Measurements from ENCODE around the gene NKX6-2. TPM values are rescaled to one million over a fixed set of nuclear protein-coding genes. Genes with fewer than 3 reads are reported as not detected.

Gene NKX6-2
- polyA plus RNA-seq, 1 donor from 2014 or later, result not detected

- H4K20me1 ChIP-seq (ENCODE audit: insufficient read depth), result no peaks in the 10 kb centered on the region
- TF ChIP-seq EZH2 (IDR thresholded peaks at IDR 0.05; ENCODE audit: borderline replicate concordance, insufficient read depth, low read length, poor library complexity, severe bottlenecking) (no peak), POLR2AphosphoS5 (IDR thresholded peaks at IDR 0.05) (no peak), SMC3 (conservative IDR thresholded peaks at IDR 0.05; ENCODE audit: poor library complexity) (no peak), RAD21 (conservative IDR thresholded peaks at IDR 0.05) (no peak), MXI1 (conservative IDR thresholded peaks at IDR 0.05; ENCODE audit: poor library complexity, severe bottlenecking) (no peak), REST (IDR thresholded peaks at IDR 0.05; ENCODE audit: borderline replicate concordance) (no peak), EP300 (conservative IDR thresholded peaks at IDR 0.05; ENCODE audit: poor library complexity, severe bottlenecking) (no peak), CTCF (IDR thresholded peaks at IDR 0.05; ENCODE audit: poor library complexity, severe bottlenecking) (no peak), TAF1 (IDR thresholded peaks at IDR 0.05; ENCODE audit: low read depth) (no peak)
- H3K9ac ChIP-seq (ENCODE audit: low read length), result no peak overlapping the region
- no peaks in the 10 kb centered on the region for H3K27me3 ChIP-seq (ENCODE audit: insufficient read depth, low read depth, low read length)
- H3F3A ChIP-seq (ENCODE audit: insufficient read depth, low read length, poor library complexity, severe bottlenecking), result no peaks in the 10 kb centered on the region
- H3K4me3 ChIP-seq (ENCODE audit: low read length), result no peak overlapping the region
- no peaks in the 10 kb centered on the region for H3K9me2 ChIP-seq (ENCODE audit: insufficient read depth, low read length)
- H3K36me3 ChIP-seq (ENCODE audit: insufficient read depth, low read length), result no peaks in the 10 kb centered on the region
- H2AFZ ChIP-seq (ENCODE audit: low read depth, low read length), result no peak overlapping the region
- peaks cover 2% of the 10 kb centered on the region for H3K9me3 ChIP-seq (ENCODE audit: low read length)
- no peaks in the 10 kb centered on the region for H3K79me2 ChIP-seq (replicated peaks; ENCODE audit: insufficient read depth, low read length)
- H3K4me2 ChIP-seq (ENCODE audit: low read length), result no peak overlapping the region
- H3K27ac ChIP-seq (ENCODE audit: low read length), result no peak overlapping the region
Measured at GRCh38 chr10:132796846-132797245, 10.9 kb upstream of the NKX6-2 start.

GRCh38 chr10:132793871-132794849 lies 8.2 kb upstream of the NKX6-2 start:
- H3K4me3 ChIP-seq (ENCODE audit: low read length), result no peak overlapping the region
- no peak overlapping the region for H3K4me2 ChIP-seq (ENCODE audit: low read length)
- no peaks in the 10 kb centered on the region for H3K79me2 ChIP-seq (replicated peaks; ENCODE audit: insufficient read depth, low read length)
- no peaks in the 10 kb centered on the region for H4K20me1 ChIP-seq (ENCODE audit: insufficient read depth)
- no peak overlapping the region for H3K27ac ChIP-seq (ENCODE audit: low read length)
- H3K9me2 ChIP-seq (ENCODE audit: insufficient read depth, low read length), result no peaks in the 10 kb centered on the region
- no peak overlapping the region for H3K9ac ChIP-seq (ENCODE audit: low read length)
- TF ChIP-seq REST (IDR thresholded peaks at IDR 0.05; ENCODE audit: borderline replicate concordance), result no peak
- no peak for TF ChIP-seq EP300 (conservative IDR thresholded peaks at IDR 0.05; ENCODE audit: poor library complexity, severe bottlenecking)
- TF ChIP-seq MXI1 (conservative IDR thresholded peaks at IDR 0.05; ENCODE audit: poor library complexity, severe bottlenecking), result no peak
- no peak for TF ChIP-seq TAF1 (IDR thresholded peaks at IDR 0.05; ENCODE audit: low read depth)
- TF ChIP-seq RAD21 (conservative IDR thresholded peaks at IDR 0.05), result no peak
- TF ChIP-seq SMC3 (conservative IDR thresholded peaks at IDR 0.05; ENCODE audit: poor library complexity), result no peak
- TF ChIP-seq POLR2AphosphoS5 (IDR thresholded peaks at IDR 0.05), result no peak
- no peak for TF ChIP-seq EZH2 (IDR thresholded peaks at IDR 0.05; ENCODE audit: borderline replicate concordance, insufficient read depth, low read length, poor library complexity, severe bottlenecking)
- TF ChIP-seq CTCF (IDR thresholded peaks at IDR 0.05; ENCODE audit: poor library complexity, severe bottlenecking), result no peak
- H3K27me3 ChIP-seq (ENCODE audit: insufficient read depth, low read depth, low read length), result peaks cover 24% of the 10 kb centered on the region
- H3K9me3 ChIP-seq (ENCODE audit: low read length), result no peaks in the 10 kb centered on the region
- H3K36me3 ChIP-seq (ENCODE audit: insufficient read depth, low read length), result no peaks in the 10 kb centered on the region
- H3F3A ChIP-seq (ENCODE audit: insufficient read depth, low read length, poor library complexity, severe bottlenecking), result no peaks in the 10 kb centered on the region
- no peak overlapping the region for H2AFZ ChIP-seq (ENCODE audit: low read depth, low read length)
